HCT116 (cell line): ENCODE measurements around the gene ZNF655.

Experiments used
- CTCF ChIP-seq, 3 experiments: fragments of 200-600 bp in 1 of 3; sonication (generic) in 1 of 3; IDR thresholded peaks in 2 of 3; conservative IDR thresholded peaks in 1 of 3; 2 replicates each; pipeline ENCODE4 v1.5.1; 2012 to 2017; ENCODE audit warnings: low read depth in 2 of 3, low read length in 2 of 3, antibody characterized with exemption in 1 of 3, borderline replicate concordance in 1 of 3, control low read depth in 1 of 3, mild to moderate bottlenecking in 1 of 3, mixed read lengths in 1 of 3, mixed run types in 1 of 3, moderate library complexity in 1 of 3; ENCODE audit not compliant: insufficient read depth in 1 of 3
- EZH2 ChIP-seq: fragments of 200-600 bp; sonication (generic); IDR thresholded peaks from 2 replicates; pipeline ENCODE4 v1.6.1; 2017; ENCODE audit warnings: antibody characterized with exemption, mixed run types
- POLR2A ChIP-seq: IDR thresholded peaks from 2 replicates; pipeline ENCODE4 v1.7.0; 2011; ENCODE audit warnings: borderline replicate concordance; ENCODE audit not compliant: insufficient read depth, insufficient read length; ENCODE audit errors: extremely low read depth
- POLR2AphosphoS5 ChIP-seq: IDR thresholded peaks from 2 replicates; pipeline ENCODE4 v1.6.1; 2011; ENCODE audit warnings: mild to moderate bottlenecking, low read depth, low read length, moderate library complexity
- RAD21 ChIP-seq: IDR thresholded peaks from 2 replicates; pipeline ENCODE4 v1.6.1; 2012; ENCODE audit warnings: low read depth, mild to moderate bottlenecking
- YY1 ChIP-seq: IDR thresholded peaks from 2 replicates; pipeline ENCODE4 v1.6.1; 2011; ENCODE audit warnings: low read length, low read depth, moderate library complexity, mild to moderate bottlenecking; ENCODE audit not compliant: insufficient replicate concordance; ENCODE audit errors: extremely low read depth
- ZNF274 ChIP-seq: fragments of 200-500 bp; sonication (Bioruptor generic); IDR thresholded peaks from 2 replicates; pipeline ENCODE4 v1.6.1; 2014; ENCODE audit warnings: mild to moderate bottlenecking, low read depth, low read length, inconsistent platforms

DNA sequence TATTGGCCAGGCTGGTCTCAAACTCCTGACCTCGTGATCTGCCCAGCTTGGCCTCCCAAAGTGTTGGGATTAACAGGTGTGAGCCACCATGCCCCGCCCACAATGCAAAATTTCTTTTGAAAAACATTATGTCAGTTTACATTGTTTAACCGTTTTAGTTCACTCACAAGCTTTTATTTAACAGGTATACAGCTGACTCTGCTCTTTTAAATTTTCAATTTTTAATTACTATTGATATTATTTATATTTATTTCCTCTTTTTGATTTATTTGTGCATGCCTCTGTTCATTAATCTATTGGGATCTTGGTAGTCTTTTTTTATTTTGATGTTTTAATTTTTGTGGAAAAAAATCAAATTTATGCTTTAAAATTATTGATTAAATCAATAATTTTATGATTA lies 37.0 kb upstream of the ZNF655 start:
- TF ChIP-seq POLR2AphosphoS5, result no peak
- TF ChIP-seq RAD21, result no peak
- TF ChIP-seq ZNF274, result no peak
- TF ChIP-seq CTCF (IDR thresholded peaks at IDR 0.05 in 2 of 3, conservative IDR thresholded peaks at IDR 0.05 in 1 of 3; ENCODE audit: borderline replicate concordance in 1 of 3, insufficient read depth in 1 of 3, low read depth in 2 of 3, low read length in 2 of 3), result no peak
- no peak for TF ChIP-seq YY1
- TF ChIP-seq EZH2, result no peak
- TF ChIP-seq POLR2A, result no peak
